Panc1 (cell line): Measurements from ENCODE around the gene ZMYM3.

Source experiments
- POLR2AphosphoS5 ChIP-seq: IDR thresholded peaks from 2 replicates; pipeline ENCODE4 v1.6.1; 2012; ENCODE audit warnings: mild to moderate bottlenecking, low read depth, low read length, moderate library complexity
- TF ChIP-seq, protein P1 (sequence below): fragments of 450-650 bp; IDR thresholded peaks from 2 replicates; pipeline ENCODE4 v1.5.1; 2017; ENCODE audit warnings: mild to moderate bottlenecking

DNA sequence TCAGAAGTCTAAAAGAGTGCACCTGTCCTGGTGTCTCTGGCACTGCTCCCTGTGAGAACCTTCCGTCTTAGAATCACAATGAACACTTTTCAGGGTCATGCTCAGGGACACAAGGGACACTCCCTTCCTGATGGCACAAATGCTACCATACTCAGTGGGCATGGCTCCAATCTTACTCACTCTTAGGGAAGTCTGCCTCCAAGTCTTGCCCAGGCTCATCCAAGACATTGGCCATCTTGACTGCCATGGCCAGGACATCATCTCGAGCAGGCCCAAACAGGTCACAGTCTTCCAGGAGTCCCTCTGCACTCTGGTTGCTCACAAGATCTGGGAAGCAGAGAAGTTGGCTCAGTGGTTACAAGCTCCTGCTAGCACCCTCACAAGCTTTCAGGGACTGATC lies 8.8 kb downstream of the ZMYM3 start:
- TF ChIP-seq, protein P1, sequence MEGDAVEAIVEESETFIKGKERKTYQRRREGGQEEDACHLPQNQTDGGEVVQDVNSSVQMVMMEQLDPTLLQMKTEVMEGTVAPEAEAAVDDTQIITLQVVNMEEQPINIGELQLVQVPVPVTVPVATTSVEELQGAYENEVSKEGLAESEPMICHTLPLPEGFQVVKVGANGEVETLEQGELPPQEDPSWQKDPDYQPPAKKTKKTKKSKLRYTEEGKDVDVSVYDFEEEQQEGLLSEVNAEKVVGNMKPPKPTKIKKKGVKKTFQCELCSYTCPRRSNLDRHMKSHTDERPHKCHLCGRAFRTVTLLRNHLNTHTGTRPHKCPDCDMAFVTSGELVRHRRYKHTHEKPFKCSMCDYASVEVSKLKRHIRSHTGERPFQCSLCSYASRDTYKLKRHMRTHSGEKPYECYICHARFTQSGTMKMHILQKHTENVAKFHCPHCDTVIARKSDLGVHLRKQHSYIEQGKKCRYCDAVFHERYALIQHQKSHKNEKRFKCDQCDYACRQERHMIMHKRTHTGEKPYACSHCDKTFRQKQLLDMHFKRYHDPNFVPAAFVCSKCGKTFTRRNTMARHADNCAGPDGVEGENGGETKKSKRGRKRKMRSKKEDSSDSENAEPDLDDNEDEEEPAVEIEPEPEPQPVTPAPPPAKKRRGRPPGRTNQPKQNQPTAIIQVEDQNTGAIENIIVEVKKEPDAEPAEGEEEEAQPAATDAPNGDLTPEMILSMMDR: no peak
- TF ChIP-seq POLR2AphosphoS5: no peak
